ENCODE data around the gene LLGL2. TPM values are rescaled to one million over a fixed set of nuclear protein-coding genes. Genes with fewer than 3 reads are reported as not detected.

The LLGL2 gene
- total RNA-seq, 1 experiment from 2014 or later = 28.9 TPM

GRCh38 chr17:75595920-75596313 lies 70.4 kb downstream of the LLGL2 start:
- in situ Hi-C loops (cut with HindIII; ENCODE audit: low sequenced_read_pairs) = no loop called here
- DNase-seq (ENCODE audit: low spot score) = no peak

DNA sequence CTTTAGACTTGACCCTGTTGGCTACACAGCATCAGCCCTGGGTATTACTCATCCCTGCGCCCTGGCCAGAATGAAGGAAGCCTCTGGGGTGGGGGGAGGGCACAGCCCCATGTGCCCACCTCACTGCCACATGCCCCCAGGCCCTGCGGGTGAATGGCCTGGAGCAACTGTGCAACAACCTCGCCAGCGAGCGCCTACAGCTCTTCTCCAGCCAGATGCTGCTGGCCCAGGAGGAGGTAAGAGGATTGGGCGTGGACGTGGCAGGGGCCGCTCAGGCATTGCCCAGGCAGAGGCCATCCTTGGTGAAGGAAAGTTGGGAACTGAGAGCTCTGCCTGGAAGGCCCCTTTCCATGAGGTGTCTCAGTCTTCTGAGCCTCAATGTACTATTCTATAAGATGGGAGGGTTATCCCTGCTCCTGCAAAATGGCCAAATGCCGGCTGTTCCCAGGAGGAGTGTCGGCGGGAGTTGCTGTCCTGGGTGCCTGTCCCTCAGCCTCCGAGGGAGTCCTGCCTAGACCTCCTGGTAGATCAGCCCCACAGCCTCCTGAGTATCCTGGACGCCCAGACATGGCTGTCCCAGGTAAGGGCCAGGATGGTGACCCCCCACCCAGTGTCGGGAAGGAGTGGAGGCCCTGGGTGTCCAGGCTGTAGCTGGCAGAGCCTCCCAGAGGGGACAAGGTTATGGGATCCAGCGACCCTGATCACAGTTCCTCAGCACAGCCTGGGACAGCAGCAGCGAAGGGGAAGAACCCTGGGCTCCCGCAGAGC lies 71.0 kb downstream of the LLGL2 start:
- DNase-seq (ENCODE audit: low spot score) = no peak
- in situ Hi-C loops (cut with HindIII; ENCODE audit: low sequenced_read_pairs) = no loop called here

- DNase-seq (ENCODE audit: low spot score) = peak; percentile 47
- in situ Hi-C loops (cut with HindIII; ENCODE audit: low sequenced_read_pairs) = no loop called here
Measured at GRCh38 chr17:75601057-75601987, 75.8 kb downstream of the LLGL2 start.

GRCh38 chr17:75602644-75603043 lies 77.1 kb downstream of the LLGL2 start:
- in situ Hi-C loops (cut with HindIII; ENCODE audit: low sequenced_read_pairs) = no loop called here

GRCh38 chr17:75603123-75603522 lies 77.6 kb downstream of the LLGL2 start:
- in situ Hi-C loops (cut with HindIII; ENCODE audit: low sequenced_read_pairs) = no loop called here

More at GRCh38 chr17:75602644-75603043, 77.1 kb downstream of the LLGL2 start:
- DNase-seq (ENCODE audit: low spot score) = no peak

GRCh38 chr17:75604034-75604695 lies 78.7 kb downstream of the LLGL2 start:
- DNase-seq (ENCODE audit: low spot score) = no peak
- in situ Hi-C loops (cut with HindIII; ENCODE audit: low sequenced_read_pairs) = no loop called here

More at GRCh38 chr17:75603123-75603522, 77.6 kb downstream of the LLGL2 start:
- no peak for DNase-seq (ENCODE audit: low spot score)

DNA sequence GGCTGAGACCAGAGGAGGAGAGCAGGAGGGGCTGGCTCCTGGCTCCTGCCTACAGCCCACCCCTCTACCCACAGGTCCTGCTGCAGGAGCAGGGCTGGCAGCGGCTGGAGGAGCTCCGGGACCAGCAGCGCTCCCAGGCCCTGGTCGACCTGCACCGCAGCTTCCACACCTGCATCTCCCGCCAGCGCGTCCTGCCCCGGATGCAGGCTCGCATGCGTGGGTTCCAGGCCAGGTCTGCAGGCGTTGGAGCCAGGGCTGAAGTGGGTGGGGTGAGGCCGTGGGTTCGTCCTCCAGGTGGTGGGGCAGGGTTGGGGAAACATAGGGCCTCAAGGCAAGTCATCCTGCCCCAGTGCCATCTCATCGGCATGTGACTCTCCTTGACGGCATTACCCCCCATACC lies 80.3 kb downstream of the LLGL2 start:
- in situ Hi-C loops (cut with HindIII; ENCODE audit: low sequenced_read_pairs) = no loop called here
- DNase-seq (ENCODE audit: low spot score) = no peak

GRCh38 chr17:75607086-75607485 lies 81.6 kb downstream of the LLGL2 start:
- in situ Hi-C loops (cut with HindIII; ENCODE audit: low sequenced_read_pairs) = no loop called here

GRCh38 chr17:75610103-75610984 lies 84.8 kb downstream of the LLGL2 start:
- DNase-seq (ENCODE audit: low spot score) = no peak
- in situ Hi-C loops (cut with HindIII; ENCODE audit: low sequenced_read_pairs) = no loop called here

More at GRCh38 chr17:75607086-75607485, 81.6 kb downstream of the LLGL2 start:
- DNase-seq (ENCODE audit: low spot score) = no peak

DNA sequence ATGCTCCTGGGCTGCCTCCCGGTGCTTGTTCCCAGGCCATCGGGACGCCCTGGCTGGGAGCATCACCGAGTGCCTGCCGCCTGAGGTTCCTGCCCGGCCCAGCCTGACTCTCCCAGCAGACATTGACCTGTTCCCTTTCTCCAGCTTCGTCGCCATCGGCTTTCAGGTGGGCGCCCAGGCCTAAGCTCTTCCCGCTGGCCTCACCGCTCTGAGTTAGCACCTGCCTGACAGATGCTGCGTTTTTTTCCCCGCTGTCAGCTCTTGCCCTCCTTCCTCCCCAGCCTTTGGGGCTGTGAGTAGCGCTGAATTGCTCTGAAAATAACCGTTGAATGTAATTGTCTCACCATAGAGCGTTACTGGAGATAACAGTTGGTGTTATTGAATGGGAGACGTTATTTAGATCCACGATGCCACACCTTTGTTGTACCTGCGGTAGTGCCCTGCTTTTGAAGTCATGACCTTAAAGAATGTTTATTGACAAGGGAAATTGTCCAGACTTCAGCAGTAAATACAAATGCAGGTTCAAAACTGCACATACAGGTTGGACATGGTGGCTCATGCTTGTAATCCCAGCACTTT lies 86.4 kb downstream of the LLGL2 start:
- no peak for DNase-seq (ENCODE audit: low spot score)
- in situ Hi-C loops (cut with HindIII; ENCODE audit: low sequenced_read_pairs) = no loop called here

DNA sequence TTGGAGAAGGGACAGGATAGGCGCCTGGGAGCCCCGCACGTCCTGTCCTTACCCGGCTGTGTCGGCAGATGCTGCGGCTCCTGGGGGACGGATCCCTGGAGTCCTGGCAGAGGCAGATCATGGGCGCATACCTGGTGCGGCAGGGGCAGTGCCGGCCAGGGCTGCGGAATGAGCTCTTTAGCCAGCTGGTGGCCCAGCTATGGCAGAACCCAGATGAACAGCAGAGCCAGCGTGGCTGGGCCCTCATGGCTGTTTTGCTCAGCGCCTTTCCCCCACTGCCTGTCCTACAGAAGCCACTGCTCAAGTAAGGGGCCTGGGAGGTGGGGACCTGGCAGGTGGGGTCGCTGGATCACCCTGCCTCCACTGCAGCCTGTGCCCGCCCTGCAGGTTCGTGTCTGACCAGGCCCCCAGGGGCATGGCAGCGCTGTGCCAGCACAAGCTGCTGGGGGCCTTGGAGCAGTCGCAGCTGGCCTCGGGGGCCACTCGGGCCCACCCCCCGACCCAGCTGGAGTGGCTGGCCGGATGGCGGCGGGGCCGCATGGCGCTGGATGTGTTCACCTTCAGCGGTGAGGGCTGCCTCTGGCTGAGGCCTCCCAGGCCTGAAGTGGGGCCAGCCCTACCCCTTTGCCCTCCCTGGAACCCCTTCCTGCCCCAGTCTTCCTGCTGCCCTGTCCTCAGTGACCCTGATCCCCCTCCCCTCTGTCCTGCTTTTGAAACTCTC lies 87.6 kb downstream of the LLGL2 start:
- DNase-seq (ENCODE audit: low spot score) = no peak
- in situ Hi-C loops (cut with HindIII; ENCODE audit: low sequenced_read_pairs) = no loop called here

DNA sequence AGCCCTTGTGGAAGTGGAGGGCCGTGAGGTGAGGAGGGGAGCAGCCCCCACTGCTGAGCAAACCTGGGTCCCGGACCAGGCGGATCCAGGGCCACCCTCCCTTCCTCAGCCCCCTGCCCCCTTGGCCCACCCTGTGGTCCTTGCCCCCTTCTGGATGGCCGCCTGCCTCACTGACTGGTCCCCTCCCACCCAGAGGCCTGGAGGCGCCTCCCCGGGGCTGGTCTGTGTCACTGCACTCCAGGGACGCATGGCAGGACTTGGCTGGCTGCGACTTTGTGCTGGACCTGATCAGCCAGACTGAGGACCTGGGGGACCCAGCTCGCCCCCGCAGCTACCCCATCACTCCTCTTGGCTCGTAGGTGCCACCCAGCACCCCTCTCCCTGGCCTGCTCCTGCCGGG lies 88.5 kb downstream of the LLGL2 start:
- in situ Hi-C loops (cut with HindIII; ENCODE audit: low sequenced_read_pairs) = no loop called here

DNA sequence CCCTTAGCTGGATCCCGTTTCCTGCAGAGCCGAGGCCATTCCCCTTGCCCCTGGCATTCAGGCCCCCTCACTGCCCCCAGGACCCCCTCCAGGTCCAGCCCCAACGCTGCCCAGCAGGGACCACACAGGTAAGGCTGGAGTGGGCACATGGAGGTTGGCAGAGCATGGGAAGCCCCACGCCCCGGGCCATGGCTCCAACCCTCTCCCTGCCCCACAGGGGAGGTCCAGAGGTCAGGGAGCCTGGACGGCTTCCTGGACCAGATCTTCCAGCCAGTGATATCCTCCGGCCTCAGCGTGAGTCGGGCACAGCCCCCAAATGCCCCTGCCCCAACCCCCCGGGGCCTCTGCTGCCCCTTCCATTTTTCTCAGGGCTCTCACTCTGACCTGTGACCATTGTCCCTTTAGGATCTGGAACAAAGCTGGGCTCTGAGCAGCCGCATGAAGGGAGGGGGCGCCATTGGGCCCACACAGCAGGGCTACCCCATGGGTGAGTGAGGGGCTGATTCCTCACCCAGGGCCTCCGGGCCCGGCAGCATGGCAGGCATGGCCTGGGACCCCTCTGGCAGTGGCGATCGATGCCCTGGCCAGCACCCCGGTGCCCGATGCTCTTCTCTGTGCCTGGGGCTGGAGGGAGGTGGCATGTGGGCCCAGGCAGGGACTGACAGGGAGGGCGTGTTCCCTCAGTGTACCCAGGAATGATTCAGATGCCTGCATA lies 89.2 kb downstream of the LLGL2 start:
- in situ Hi-C loops (cut with HindIII; ENCODE audit: low sequenced_read_pairs) = no loop called here

More for the DNA sequence above, 88.5 kb downstream of the LLGL2 start:
- no peak for DNase-seq (ENCODE audit: low spot score)

DNA sequence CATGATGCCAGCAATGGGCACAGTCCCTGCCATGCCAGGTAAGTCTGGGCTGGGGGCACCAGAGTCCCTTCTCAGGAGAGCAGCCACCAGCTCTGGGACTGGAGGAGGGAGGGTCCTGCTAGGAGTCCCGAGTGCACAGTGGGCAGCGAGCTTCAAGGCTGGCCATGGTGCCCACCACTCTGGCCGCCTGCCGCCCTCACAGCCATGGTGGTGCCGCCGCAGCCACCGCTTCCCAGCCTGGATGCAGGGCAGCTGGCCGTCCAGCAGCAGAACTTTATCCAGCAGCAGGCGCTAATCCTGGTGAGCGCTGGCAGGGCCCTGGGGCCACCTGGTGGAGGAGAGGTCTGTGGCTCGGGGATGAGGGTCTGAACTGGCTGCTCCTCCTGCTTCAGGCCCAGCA lies 89.8 kb downstream of the LLGL2 start:
- in situ Hi-C loops (cut with HindIII; ENCODE audit: low sequenced_read_pairs) = no loop called here

More for the DNA sequence above, 89.2 kb downstream of the LLGL2 start:
- DNase-seq (ENCODE audit: low spot score) = no peak

DNA sequence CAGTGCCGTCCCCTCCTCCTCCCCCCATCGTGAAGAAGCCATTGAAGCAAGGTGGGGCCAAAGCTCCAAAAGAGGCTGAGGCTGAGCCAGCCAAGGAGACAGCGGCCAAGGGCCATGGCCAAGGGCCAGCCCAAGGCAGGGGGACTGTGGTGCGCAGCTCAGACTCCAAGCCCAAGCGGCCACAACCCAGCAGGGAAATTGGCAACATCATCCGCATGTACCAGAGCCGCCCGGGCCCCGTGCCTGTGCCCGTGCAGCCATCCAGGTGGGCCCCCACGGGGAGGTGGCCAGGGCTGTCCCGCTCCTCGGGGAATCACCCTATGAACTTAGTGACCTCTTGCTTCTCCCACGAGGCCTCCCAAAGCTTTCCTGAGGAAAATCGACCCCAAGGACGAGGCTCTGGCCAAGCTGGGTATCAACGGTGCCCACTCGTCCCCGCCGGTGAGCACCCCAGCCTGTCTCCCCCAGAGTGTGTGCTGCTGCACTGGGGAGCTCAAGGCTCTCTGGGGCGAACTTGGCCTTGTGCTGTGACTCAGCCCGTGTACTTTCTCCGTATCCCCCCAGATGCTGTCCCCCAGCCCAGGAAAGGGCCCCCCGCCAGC lies 91.1 kb downstream of the LLGL2 start:
- in situ Hi-C loops (cut with HindIII; ENCODE audit: low sequenced_read_pairs) = no loop called here
- DNase-seq (ENCODE audit: low spot score) = no peak

More for the DNA sequence above, 89.8 kb downstream of the LLGL2 start:
- no peak for DNase-seq (ENCODE audit: low spot score)

DNA sequence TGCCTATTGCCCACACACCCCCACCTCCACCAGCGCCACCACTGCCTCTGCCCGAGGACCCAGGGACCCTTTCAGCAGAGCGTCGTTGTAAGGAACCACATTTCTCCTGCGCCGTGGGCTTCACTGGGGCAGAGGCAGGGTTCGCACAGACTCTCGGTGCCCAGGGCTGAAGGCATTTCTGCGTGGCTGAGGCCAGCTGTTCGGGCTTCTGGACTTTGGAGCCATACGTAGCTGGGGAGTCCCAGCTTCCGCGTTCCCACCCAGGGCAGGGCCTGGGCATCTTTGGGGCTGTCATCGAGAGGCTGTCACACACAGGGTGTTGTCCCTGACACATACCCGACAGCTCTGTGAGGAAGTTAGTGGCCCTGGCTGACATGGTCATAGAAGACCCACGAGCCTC lies 91.7 kb downstream of the LLGL2 start:
- DNase-seq (ENCODE audit: low spot score) = no peak
- in situ Hi-C loops (cut with HindIII; ENCODE audit: low sequenced_read_pairs) = no loop called here

- DNase-seq (ENCODE audit: low spot score) = no peak
- in situ Hi-C loops (cut with HindIII; ENCODE audit: low sequenced_read_pairs) = no loop called here
Measured at GRCh38 chr17:75617675-75618074, 92.2 kb downstream of the LLGL2 start.

All from G401 (cell line).